Loucy (cell line): ENCODE data around the gene DPYSL4.

Source experiments
- H2AFZ ChIP-seq: fragments of 200-600 bp; sonication (generic); 2 replicates; pipeline ENCODE4 v1.6.0; 2016; ENCODE audit warnings: antibody characterized with exemption, mild to moderate bottlenecking, low read length, moderate library complexity
- H3F3A ChIP-seq: fragments of 200-600 bp; 2 replicates; pipeline ENCODE4 v1.6.0; 2016; ENCODE audit warnings: antibody characterized with exemption, low read depth, mild to moderate bottlenecking
- H3K27me3 ChIP-seq: fragments of 200-600 bp; sonication (generic); 2 replicates; pipeline ENCODE4 v1.6.1; 2014; ENCODE audit warnings: low read length, mild to moderate bottlenecking; ENCODE audit not compliant: insufficient read depth, poor library complexity, severe bottlenecking
- H3K36me3 ChIP-seq: fragments of 200-600 bp; sonication (generic); 2 replicates; pipeline ENCODE4 v1.6.1; 2016; ENCODE audit warnings: low read length; ENCODE audit not compliant: insufficient read depth
- H3K4me1 ChIP-seq: fragments of 200-600 bp; sonication (generic); 2 replicates; pipeline ENCODE4 v1.5.1; 2014; ENCODE audit warnings: low read length, mild to moderate bottlenecking; ENCODE audit not compliant: insufficient read depth, poor library complexity, severe bottlenecking
- H3K4me2 ChIP-seq: fragments of 200-600 bp; sonication (generic); 2 replicates; pipeline ENCODE4 v1.6.0; 2014; ENCODE audit warnings: antibody characterized with exemption, low read length, low read depth, mild to moderate bottlenecking; ENCODE audit not compliant: poor library complexity, severe bottlenecking
- H3K4me3 ChIP-seq: fragments of 200-600 bp; sonication (generic); 2 replicates; pipeline ENCODE4 v1.5.1; 2014; ENCODE audit warnings: low read length, mild to moderate bottlenecking, mixed read lengths; ENCODE audit not compliant: poor library complexity, severe bottlenecking
- H3K79me2 ChIP-seq: fragments of 200-600 bp; sonication (generic); 2 replicates; pipeline ENCODE4 v1.6.1; 2014; ENCODE audit warnings: low read length; ENCODE audit not compliant: insufficient read depth
- H3K9ac ChIP-seq: fragments of 200-600 bp; sonication (generic); 2 replicates; pipeline ENCODE4 v1.6.0; 2014; ENCODE audit warnings: mild to moderate bottlenecking, low read depth, low read length, moderate library complexity; ENCODE audit not compliant: poor library complexity, severe bottlenecking
- H3K9me2 ChIP-seq: fragments of 200-600 bp; sonication (generic); replicated peaks from 2 replicates; pipeline ENCODE4 v1.6.1; 2016; ENCODE audit warnings: low read depth, low read length, mixed read lengths
- H3K9me3 ChIP-seq: fragments of 200-600 bp; sonication (generic); 2 replicates; pipeline ENCODE4 v1.6.1; 2014; ENCODE audit warnings: mild to moderate bottlenecking, antibody characterized with exemption, low read length, low read depth; ENCODE audit not compliant: insufficient read depth
- H4K20me1 ChIP-seq: fragments of 200-600 bp; sonication (generic); 2 replicates; pipeline ENCODE4 v1.6.0; 2014; ENCODE audit warnings: antibody characterized with exemption, low read length, mild to moderate bottlenecking; ENCODE audit not compliant: insufficient read depth, poor library complexity, severe bottlenecking
- EZH2phosphoT487 ChIP-seq: fragments of 200-600 bp; IDR thresholded peaks from 2 replicates; pipeline ENCODE4 v1.6.1; 2018; ENCODE audit warnings: antibody characterized with exemption, mild to moderate bottlenecking, moderate library complexity, borderline replicate concordance
- TF ChIP-seq, protein P1 (sequence below): fragments of 200-600 bp; sonication (generic); conservative IDR thresholded peaks from 2 replicates; pipeline ENCODE4 v1.5.1; 2014; ENCODE audit warnings: mild to moderate bottlenecking, antibody characterized with exemption, low read length

Gene DPYSL4

DNA sequence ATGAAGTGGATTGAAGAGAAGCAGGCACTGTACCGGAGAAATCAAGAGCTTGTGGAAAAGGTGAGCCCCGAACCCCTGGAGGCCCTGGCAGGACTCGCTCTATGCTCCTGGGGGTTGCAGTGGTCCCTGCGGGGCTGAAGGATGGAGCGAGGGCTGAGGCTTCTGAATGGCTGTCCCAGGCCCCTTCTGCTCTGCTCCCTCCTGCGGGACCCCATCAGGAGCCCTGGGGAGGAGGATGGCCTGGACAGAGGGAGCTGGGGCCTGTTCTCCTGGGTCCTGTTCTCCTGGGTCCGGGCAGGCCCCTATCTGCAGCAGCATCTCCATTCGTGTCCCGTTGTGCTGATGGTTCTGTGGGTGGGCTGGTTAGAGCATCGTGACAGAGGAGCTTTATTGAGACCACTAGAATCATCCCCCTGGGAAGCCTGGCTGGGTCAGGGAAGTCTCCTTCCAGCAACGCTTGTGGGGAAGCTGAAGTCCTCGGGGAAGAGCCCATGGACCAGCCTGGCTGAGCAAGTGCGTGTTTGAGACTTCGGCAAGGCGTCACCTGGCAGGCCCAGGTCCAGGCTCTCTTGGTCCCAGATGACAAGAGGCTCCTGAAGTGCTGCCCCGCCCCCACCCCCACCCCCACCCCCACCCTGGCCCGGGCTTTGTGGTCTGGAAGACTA, 41.1 kb upstream of the DPYSL4 start:
- no peaks in the 10 kb centered on the region for H3K27me3 ChIP-seq
- no peaks in the 10 kb centered on the region for H3K79me2 ChIP-seq
- no peak overlapping the region for H2AFZ ChIP-seq
- no peaks in the 10 kb centered on the region for H4K20me1 ChIP-seq
- no peaks in the 10 kb centered on the region for H3K36me3 ChIP-seq
- no peaks in the 10 kb centered on the region for H3K4me1 ChIP-seq
- no peaks in the 10 kb centered on the region for H3F3A ChIP-seq
- no peak for TF ChIP-seq EZH2phosphoT487
- TF ChIP-seq, protein P1, sequence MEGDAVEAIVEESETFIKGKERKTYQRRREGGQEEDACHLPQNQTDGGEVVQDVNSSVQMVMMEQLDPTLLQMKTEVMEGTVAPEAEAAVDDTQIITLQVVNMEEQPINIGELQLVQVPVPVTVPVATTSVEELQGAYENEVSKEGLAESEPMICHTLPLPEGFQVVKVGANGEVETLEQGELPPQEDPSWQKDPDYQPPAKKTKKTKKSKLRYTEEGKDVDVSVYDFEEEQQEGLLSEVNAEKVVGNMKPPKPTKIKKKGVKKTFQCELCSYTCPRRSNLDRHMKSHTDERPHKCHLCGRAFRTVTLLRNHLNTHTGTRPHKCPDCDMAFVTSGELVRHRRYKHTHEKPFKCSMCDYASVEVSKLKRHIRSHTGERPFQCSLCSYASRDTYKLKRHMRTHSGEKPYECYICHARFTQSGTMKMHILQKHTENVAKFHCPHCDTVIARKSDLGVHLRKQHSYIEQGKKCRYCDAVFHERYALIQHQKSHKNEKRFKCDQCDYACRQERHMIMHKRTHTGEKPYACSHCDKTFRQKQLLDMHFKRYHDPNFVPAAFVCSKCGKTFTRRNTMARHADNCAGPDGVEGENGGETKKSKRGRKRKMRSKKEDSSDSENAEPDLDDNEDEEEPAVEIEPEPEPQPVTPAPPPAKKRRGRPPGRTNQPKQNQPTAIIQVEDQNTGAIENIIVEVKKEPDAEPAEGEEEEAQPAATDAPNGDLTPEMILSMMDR: no peak
- H3K9me2 ChIP-seq: no peaks in the 10 kb centered on the region
- no peak overlapping the region for H3K9ac ChIP-seq
- H3K4me3 ChIP-seq: no peak overlapping the region
- H3K9me3 ChIP-seq: no peaks in the 10 kb centered on the region
- no peak overlapping the region for H3K4me2 ChIP-seq

DNA sequence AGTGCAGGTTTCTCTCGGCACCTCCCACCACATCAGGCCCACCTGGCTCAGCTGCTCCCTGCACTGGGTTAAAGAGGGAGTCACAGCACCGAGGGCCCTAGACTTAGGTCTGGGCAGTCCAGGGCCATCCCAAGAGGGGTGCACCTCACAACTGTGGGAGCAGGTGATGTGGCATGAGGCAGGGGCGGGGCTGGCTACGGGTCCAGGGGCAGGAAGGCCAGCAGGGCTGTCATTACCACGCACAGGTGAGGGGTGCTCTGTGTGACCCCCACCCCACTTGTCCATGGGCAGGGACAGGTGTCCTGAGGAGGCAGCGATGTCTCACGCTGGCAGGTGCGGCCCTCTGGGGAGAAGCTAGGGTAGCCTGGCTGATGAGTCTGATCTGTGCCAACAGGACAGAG, 40.5 kb upstream of the DPYSL4 start:
- no peaks in the 10 kb centered on the region for H3K9me2 ChIP-seq
- no peaks in the 10 kb centered on the region for H3K27me3 ChIP-seq
- H3K9ac ChIP-seq: no peak overlapping the region
- no peaks in the 10 kb centered on the region for H4K20me1 ChIP-seq
- no peak overlapping the region for H2AFZ ChIP-seq
- H3K36me3 ChIP-seq: no peaks in the 10 kb centered on the region
- no peak overlapping the region for H3K4me3 ChIP-seq
- H3F3A ChIP-seq: no peaks in the 10 kb centered on the region
- H3K79me2 ChIP-seq: no peaks in the 10 kb centered on the region
- no peaks in the 10 kb centered on the region for H3K9me3 ChIP-seq
- no peak overlapping the region for H3K4me2 ChIP-seq
- TF ChIP-seq, protein P1: 0 out of 2 replicates have a peak, but pooled peaks have one; percentile 27
- TF ChIP-seq EZH2phosphoT487: no peak
- no peaks in the 10 kb centered on the region for H3K4me1 ChIP-seq

DNA sequence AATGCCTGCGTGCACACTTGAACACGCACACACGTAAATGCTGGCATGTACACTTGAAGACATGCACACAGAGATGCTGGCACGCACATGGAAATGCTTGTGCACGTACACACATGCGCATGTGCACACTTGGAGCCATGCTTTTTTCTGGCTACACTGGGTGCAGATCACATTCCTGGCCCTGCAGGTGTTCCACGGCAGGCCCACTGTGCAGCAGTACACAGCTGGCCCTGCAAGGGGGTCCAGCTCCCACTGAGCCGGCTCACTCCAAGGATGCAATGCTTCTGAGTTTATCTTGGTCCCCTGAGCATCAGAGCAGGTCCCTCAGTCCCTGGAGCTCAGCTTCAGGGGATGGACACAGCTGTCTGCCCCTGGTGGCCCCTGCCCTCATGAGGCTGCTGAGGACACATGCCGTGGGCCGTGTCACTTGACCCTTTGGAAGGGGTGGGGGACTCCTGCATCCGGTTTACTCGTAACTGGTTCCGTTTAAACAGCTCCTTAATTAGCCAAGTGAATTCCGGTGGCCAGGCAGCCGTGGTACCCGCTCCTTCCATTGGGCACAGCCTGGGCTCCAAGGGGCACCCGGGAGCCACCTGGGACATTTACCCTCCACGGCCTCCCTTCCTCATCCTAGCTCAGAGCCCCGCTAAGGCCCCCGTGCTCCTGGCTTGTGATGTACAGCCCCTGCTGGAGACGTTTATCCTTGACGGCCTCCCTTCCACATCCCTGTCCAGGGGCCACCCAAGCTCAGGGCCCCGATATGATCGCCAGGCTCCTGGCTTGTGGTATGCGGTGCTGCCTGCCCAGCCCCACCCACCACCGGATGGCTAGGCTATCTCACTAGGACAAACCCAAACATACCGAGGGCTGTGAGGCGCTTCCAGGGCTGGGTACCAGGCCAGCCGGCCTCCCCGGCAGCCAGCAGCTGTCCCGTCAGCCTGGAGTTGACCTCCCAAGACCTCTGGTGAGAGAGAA, 39.5 kb upstream of the DPYSL4 start:
- Histone ChIP-seq H3K36me3 (no peaks in the 10 kb centered on the region), H3K4me2 (no peak overlapping the region), H3K4me1 (no peaks in the 10 kb centered on the region), H3K9me2 (no peaks in the 10 kb centered on the region), H3K9ac (no peak overlapping the region), H3K79me2 (no peaks in the 10 kb centered on the region), H3K9me3 (no peaks in the 10 kb centered on the region), H2AFZ (no peak overlapping the region), H4K20me1 (no peaks in the 10 kb centered on the region), H3K27me3 (no peaks in the 10 kb centered on the region), H3F3A (no peaks in the 10 kb centered on the region), H3K4me3 (no peak overlapping the region)
- TF ChIP-seq, protein P1: no peak
- no peak for TF ChIP-seq EZH2phosphoT487
